Mesenchymal stem cell (in vitro differentiated cells and primary cell): ENCODE measurements around the gene RAPGEF5.

Experiments used
- DNase-seq: peaks from one replicate; pipeline ENCODE4 v3.0.0-alpha.2; 2013
- H2AFZ ChIP-seq: one replicate; pipeline ENCODE4 v1.6.1; 2013; ENCODE audit warnings: low read depth, mild to moderate bottlenecking, control low read depth, inconsistent platforms, low read length, moderate library complexity
- H2AK5ac ChIP-seq: 2 replicates; pipeline ENCODE4 v1.6.1; 2013; ENCODE audit warnings: low read length, moderate library complexity, mild to moderate bottlenecking, inconsistent platforms; ENCODE audit not compliant: severe bottlenecking
- H2BK120ac ChIP-seq: one replicate; pipeline ENCODE4 v1.6.1; 2013; ENCODE audit warnings: low read depth, mild to moderate bottlenecking, inconsistent platforms, low read length, moderate library complexity
- H2BK12ac ChIP-seq, 2 experiments: one replicate each; pipeline ENCODE4 v1.6.1; 2013; ENCODE audit warnings: inconsistent platforms in 2 of 2, low read length in 2 of 2, mild to moderate bottlenecking in 2 of 2, moderate library complexity in 2 of 2, control low read depth in 1 of 2
- H2BK15ac ChIP-seq: one replicate; pipeline ENCODE4 v1.6.1; 2013; ENCODE audit warnings: mild to moderate bottlenecking, low read depth, inconsistent platforms; ENCODE audit not compliant: poor library complexity, severe bottlenecking
- H2BK5ac ChIP-seq: 2 replicates; pipeline ENCODE4 v1.6.1; 2013; ENCODE audit warnings: low read depth, mild to moderate bottlenecking, low read length, control low read depth, inconsistent platforms; ENCODE audit not compliant: poor library complexity, severe bottlenecking
- H3K14ac ChIP-seq, 2 experiments: one replicate each; pipeline ENCODE4 v1.6.1; 2013; ENCODE audit warnings: inconsistent platforms in 2 of 2, low read length in 2 of 2, control low read depth in 1 of 2, mild to moderate bottlenecking in 1 of 2, moderate library complexity in 1 of 2
- H3K18ac ChIP-seq, 2 experiments: one replicate each; pipeline ENCODE4 v1.6.1; 2013; ENCODE audit warnings: inconsistent platforms in 2 of 2, low read length in 2 of 2, control low read depth in 1 of 2, low read depth in 1 of 2, mild to moderate bottlenecking in 1 of 2
- H3K23ac ChIP-seq, 2 experiments: one replicate each; pipeline ENCODE4 v1.6.1; 2013; ENCODE audit warnings: inconsistent platforms in 2 of 2, low read length in 2 of 2, mild to moderate bottlenecking in 2 of 2, moderate library complexity in 2 of 2, control low read depth in 1 of 2
- H3K27ac ChIP-seq: 2 replicates; pipeline ENCODE4 v1.5.1; 2013; ENCODE audit warnings: mild to moderate bottlenecking, moderate library complexity, low read length, control low read depth, inconsistent platforms; ENCODE audit not compliant: poor library complexity, severe bottlenecking
- H3K27me3 ChIP-seq, 2 experiments: 2 replicates each; pipeline versions ENCODE4 v1.6.1 to v1.7.0; 2013; ENCODE audit warnings: low read length in 2 of 2, mild to moderate bottlenecking in 2 of 2, moderate library complexity in 2 of 2, control low read depth in 1 of 2, inconsistent platforms in 1 of 2; ENCODE audit not compliant: control insufficient read depth in 1 of 2, insufficient read depth in 1 of 2
- H3K36me3 ChIP-seq, 2 experiments: 2 replicates each; pipeline versions ENCODE4 v1.6.1 to v1.7.0; 2013; ENCODE audit warnings: low read length in 2 of 2, control low read depth in 1 of 2, inconsistent platforms in 1 of 2, low read depth in 1 of 2, mild to moderate bottlenecking in 1 of 2; ENCODE audit not compliant: insufficient read depth in 2 of 2, control insufficient read depth in 1 of 2
- H3K4ac ChIP-seq, 2 experiments: one replicate each; pipeline ENCODE4 v1.6.1; 2013; ENCODE audit warnings: inconsistent platforms in 2 of 2, low read length in 2 of 2, mild to moderate bottlenecking in 2 of 2, moderate library complexity in 2 of 2, control low read depth in 1 of 2, low read depth in 1 of 2
- H3K4me1 ChIP-seq: 2 replicates; pipeline ENCODE4 v1.6.1; 2013; ENCODE audit warnings: low read depth, low read length, control low read depth; ENCODE audit not compliant: control insufficient read depth, insufficient read depth
- H3K4me2 ChIP-seq: 2 replicates; pipeline ENCODE4 v1.6.1; 2013; ENCODE audit warnings: low read length, mild to moderate bottlenecking, inconsistent platforms; ENCODE audit not compliant: poor library complexity, severe bottlenecking
- H3K4me3 ChIP-seq, 2 experiments: 2 replicates each; pipeline versions ENCODE4 v1.5.1 to v1.7.0; 2013; ENCODE audit warnings: low read length in 2 of 2, mild to moderate bottlenecking in 2 of 2, control low read depth in 1 of 2, low read depth in 1 of 2; ENCODE audit not compliant: insufficient read depth in 1 of 2
- H3K79me1 ChIP-seq: replicated peaks from 2 replicates; pipeline ENCODE4 v1.6.1; 2013; ENCODE audit warnings: mild to moderate bottlenecking, control low read depth, low read length, inconsistent platforms; ENCODE audit not compliant: poor library complexity, severe bottlenecking
- H3K9ac ChIP-seq: 2 replicates; pipeline ENCODE4 v1.7.0; 2013; ENCODE audit warnings: mild to moderate bottlenecking, low read length, moderate library complexity
- H3K9me3 ChIP-seq: 2 replicates; pipeline ENCODE4 v1.7.0; 2013; ENCODE audit warnings: mild to moderate bottlenecking, low read length; ENCODE audit not compliant: control insufficient read depth
- H4K8ac ChIP-seq: one replicate; pipeline ENCODE4 v1.6.1; 2013; ENCODE audit warnings: inconsistent platforms, mild to moderate bottlenecking, low read length, moderate library complexity
- H4K91ac ChIP-seq: one replicate; pipeline ENCODE4 v1.6.1; 2013; ENCODE audit warnings: mild to moderate bottlenecking, low read length, inconsistent platforms
- WGBS: methylation state at CpG from one replicate; pipeline ENCODE4 v1.1.7; 2013; ENCODE audit warnings: mixed read lengths; 5-methylcytosine and 5-hydroxymethylcytosine counted together

Gene RAPGEF5

GRCh38 chr7:22363756-22364422 lies 6.9 kb upstream of the RAPGEF5 start:
- Histone ChIP-seq H4K91ac (no peak overlapping the region), H4K8ac (no peak overlapping the region), H3K4me3 (no peak overlapping the region), H3K14ac (no peak overlapping the region), H3K4ac (no peak overlapping the region), H3K23ac (no peak overlapping the region), H2BK120ac (no peak overlapping the region), H3K79me1 (no peaks in the 10 kb centered on the region), H3K4me2 (no peak overlapping the region), H3K4me1 (no peaks in the 10 kb centered on the region), H3K36me3 (no peaks in the 10 kb centered on the region), H3K9me3 (no peaks in the 10 kb centered on the region), H3K9ac (no peak overlapping the region), H3K27ac (no peak overlapping the region), H2AFZ (no peak overlapping the region), H2AK5ac (no peak overlapping the region), H2BK15ac (no peak overlapping the region), H2BK12ac (no peak overlapping the region), H3K27me3 (peaks cover 3 to 31% of the 10 kb centered on the region in 2 experiments), H2BK5ac (no peak overlapping the region), H3K18ac (no peak overlapping the region)
- WGBS = 80% methylated on average over 2 of the region's 4 CpGs
- DNase-seq = no peak

DNA sequence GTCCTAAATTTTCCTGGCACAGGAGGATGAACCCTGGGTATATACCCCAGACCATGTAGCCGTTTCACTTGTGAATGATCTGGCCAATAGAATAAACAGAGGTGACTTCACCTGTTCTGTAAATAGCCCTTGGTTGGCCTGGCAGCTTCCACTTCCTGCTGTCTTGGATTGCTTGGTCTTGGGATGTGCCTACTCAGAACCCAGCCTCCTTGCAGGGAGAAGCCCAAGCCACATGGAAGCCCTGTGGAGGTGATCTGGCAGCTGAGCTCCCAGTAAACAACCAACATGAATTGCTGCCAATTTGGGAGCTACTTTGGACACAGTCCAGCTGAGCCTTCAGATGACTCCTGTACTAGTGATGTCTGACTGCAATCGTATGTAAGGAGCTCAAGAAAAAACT lies 4.8 kb upstream of the RAPGEF5 start:
- H3K79me1 ChIP-seq = no peaks in the 10 kb centered on the region
- no peak overlapping the region for H4K8ac ChIP-seq
- no peak overlapping the region for H3K23ac ChIP-seq
- no peaks in the 10 kb centered on the region for H3K36me3 ChIP-seq
- 72% methylated on average over 2 of the region's 2 CpGs for WGBS
- no peaks in the 10 kb centered on the region for H3K9me3 ChIP-seq
- no peak overlapping the region for H3K18ac ChIP-seq
- no peak overlapping the region for H2AFZ ChIP-seq
- no peak overlapping the region for H3K4me3 ChIP-seq
- no peak overlapping the region for H2BK15ac ChIP-seq
- no peak overlapping the region for H2BK5ac ChIP-seq
- no peak for DNase-seq
- no peak overlapping the region for H3K27ac ChIP-seq
- H2AK5ac ChIP-seq = no peak overlapping the region
- no peak overlapping the region for H2BK120ac ChIP-seq
- H3K4me1 ChIP-seq = peaks cover 8% of the 10 kb centered on the region
- no peak overlapping the region for H3K4me2 ChIP-seq
- H3K27me3 ChIP-seq = peaks cover 5 to 38% of the 10 kb centered on the region in 2 experiments
- no peak overlapping the region for H3K14ac ChIP-seq
- H3K4ac ChIP-seq = no peak overlapping the region
- H4K91ac ChIP-seq = no peak overlapping the region
- H3K9ac ChIP-seq = no peak overlapping the region
- no peak overlapping the region for H2BK12ac ChIP-seq

- Histone ChIP-seq H2AFZ (no peak overlapping the region), H2BK15ac (no peak overlapping the region), H3K4me3 (no peak overlapping the region), H3K4me1 (peaks cover 13% of the 10 kb centered on the region), H3K9me3 (no peaks in the 10 kb centered on the region), H3K36me3 (peaks cover 0 to under 1% of the 10 kb centered on the region in 2 experiments), H3K27ac (no peak overlapping the region), H3K23ac (no peak overlapping the region), H4K91ac (no peak overlapping the region), H4K8ac (no peak overlapping the region), H2BK12ac (no peak overlapping the region), H2AK5ac (no peak overlapping the region), H3K4me2 (no peak overlapping the region), H3K9ac (no peak overlapping the region), H3K4ac (no peak overlapping the region), H2BK120ac (no peak overlapping the region), H2BK5ac (no peak overlapping the region), H3K18ac (no peak overlapping the region), H3K14ac (no peak overlapping the region), H3K79me1 (no peaks in the 10 kb centered on the region), H3K27me3 (peaks cover 6 to 35% of the 10 kb centered on the region in 2 experiments)
- DNase-seq = no peak
- WGBS = 91% methylated on average over 5 of the region's 6 CpGs
Observed at GRCh38 chr7:22361320-22361719, 4.4 kb upstream of the RAPGEF5 start.

DNA sequence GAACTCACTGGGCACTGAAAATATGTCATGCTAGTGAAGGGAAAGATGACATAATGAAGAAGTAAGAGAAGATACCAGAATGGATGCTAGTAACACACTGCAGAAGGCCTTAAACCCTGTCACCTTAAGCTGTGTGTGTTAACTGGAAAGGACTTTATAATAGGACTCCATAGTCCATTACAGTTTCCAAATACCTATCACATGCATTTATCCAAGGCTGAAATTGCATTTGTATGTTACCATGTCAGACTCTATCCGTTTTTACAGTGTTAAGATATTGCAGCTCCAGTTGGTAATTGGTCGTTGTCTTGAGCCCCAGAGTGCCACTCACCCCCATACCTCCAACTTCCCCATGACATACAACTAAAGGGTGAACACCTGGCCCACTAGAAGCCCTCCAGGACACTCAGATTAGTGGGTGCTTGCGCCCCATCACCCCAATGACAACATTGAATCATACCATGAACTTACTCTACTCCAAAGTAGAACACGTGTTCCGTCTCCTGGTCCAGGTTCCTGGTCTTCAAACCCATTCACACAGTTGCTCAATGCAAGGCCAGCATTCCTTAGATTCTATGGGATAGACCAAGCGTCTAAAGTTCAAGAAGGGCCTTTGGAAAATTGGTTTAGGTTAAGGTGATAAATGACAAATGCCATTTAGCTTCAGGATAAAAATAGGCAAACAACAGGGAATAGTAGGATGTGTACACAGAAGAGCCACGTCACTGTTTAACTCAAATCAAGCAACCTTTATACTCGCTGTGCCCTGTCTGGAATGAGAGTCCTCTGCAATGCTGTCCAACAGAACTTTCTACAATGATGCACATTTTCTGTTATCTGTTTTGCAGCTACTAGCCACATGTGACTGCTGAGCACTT lies 2.1 kb upstream of the RAPGEF5 start:
- DNase-seq = no peak
- Histone ChIP-seq H3K23ac (no peak overlapping the region), H3K4me3 (no peak overlapping the region), H4K91ac (no peak overlapping the region), H3K4ac (no peak overlapping the region), H3K9me3 (peaks cover 8% of the 10 kb centered on the region), H3K4me1 (peaks cover 16% of the 10 kb centered on the region), H2AK5ac (no peak overlapping the region), H3K36me3 (peaks cover 0 to 3% of the 10 kb centered on the region in 2 experiments), H3K18ac (no peak overlapping the region), H2BK5ac (no peak overlapping the region), H2AFZ (no peak overlapping the region), H3K4me2 (no peak overlapping the region), H2BK120ac (no peak overlapping the region), H3K14ac (no peak overlapping the region), H4K8ac (no peak overlapping the region), H3K9ac (no peak overlapping the region), H2BK12ac (no peak overlapping the region), H3K79me1 (no peaks in the 10 kb centered on the region), H2BK15ac (no peak overlapping the region), H3K27ac (no peak overlapping the region), H3K27me3 (peaks cover 17 to 47% of the 10 kb centered on the region in 2 experiments)
- 85% methylated on average over 7 of the region's 8 CpGs for WGBS
